GM19395 (cell line): ENCODE data around the gene GNL3.
A peak's percentile ranks its signal among the peaks of the same experiment; 100 is the strongest.

Experiments used
- ATAC-seq: cut with Tn5 transposase; IDR thresholded peaks from one replicate; pipeline ENCODE4 v1.9.1; 2021; ENCODE audit warnings: mild to moderate bottlenecking, moderate library complexity; ENCODE audit not compliant: unreplicated experiment

Gene GNL3

GRCh38 chr3:52688266-52688665 is 2.4 kb downstream of the GNL3 start:
- ATAC-seq, result no peak

- ATAC-seq, result no peak
Observed at GRCh38 chr3:52689151-52689550, 3.3 kb downstream of the GNL3 start.

GRCh38 chr3:52690560-52690959 is 4.7 kb downstream of the GNL3 start:
- no peak for ATAC-seq

DNA sequence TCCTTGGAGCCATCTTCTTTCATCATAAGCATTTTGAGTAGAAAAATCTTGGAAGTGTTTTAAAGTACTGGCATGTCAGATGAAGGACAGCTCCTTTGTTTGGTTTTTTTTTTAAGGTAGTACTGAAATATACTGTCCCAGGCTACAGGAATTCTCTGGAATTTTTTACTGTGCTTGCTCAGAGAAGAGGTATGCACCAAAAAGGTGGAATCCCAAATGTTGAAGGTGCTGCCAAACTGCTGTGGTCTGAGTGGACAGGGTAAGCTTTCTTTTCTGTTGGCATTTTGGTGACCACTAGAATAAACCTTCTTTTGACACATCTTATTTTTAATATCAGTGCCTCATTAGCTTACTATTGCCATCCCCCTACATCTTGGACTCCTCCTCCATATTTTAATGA is 7.2 kb downstream of the GNL3 start:
- ATAC-seq, result no peak

DNA sequence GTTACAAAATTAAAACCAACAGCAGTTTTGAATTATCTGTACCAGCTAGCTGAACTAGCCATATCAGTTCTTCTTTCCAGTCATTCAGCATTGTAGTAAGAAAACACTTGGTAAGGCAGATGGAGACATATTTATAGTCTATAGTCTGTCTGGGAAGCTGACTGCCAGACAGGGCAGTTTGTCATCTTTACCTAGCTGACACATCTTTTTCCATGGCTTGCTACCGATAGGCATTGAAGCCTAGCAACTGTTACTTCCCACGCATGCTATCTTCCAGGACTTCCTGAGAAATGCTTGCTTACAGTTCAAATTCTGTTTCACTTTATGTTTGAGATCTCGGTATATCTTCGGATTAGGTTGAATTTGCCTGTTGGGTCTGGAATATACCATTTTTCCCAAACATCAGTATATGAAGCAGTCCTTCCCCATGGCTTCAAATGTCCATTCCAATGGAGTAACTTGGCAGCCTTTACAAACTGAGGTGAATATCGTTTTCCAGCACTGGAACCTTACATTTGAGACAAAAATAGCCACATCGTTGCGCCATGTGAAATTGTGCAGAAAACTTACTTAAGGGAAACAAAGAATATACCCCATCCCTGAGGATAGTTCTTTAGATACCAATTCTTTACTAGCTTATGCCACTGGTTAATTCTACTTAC is 8.8 kb downstream of the GNL3 start:
- ATAC-seq, result no peak

DNA sequence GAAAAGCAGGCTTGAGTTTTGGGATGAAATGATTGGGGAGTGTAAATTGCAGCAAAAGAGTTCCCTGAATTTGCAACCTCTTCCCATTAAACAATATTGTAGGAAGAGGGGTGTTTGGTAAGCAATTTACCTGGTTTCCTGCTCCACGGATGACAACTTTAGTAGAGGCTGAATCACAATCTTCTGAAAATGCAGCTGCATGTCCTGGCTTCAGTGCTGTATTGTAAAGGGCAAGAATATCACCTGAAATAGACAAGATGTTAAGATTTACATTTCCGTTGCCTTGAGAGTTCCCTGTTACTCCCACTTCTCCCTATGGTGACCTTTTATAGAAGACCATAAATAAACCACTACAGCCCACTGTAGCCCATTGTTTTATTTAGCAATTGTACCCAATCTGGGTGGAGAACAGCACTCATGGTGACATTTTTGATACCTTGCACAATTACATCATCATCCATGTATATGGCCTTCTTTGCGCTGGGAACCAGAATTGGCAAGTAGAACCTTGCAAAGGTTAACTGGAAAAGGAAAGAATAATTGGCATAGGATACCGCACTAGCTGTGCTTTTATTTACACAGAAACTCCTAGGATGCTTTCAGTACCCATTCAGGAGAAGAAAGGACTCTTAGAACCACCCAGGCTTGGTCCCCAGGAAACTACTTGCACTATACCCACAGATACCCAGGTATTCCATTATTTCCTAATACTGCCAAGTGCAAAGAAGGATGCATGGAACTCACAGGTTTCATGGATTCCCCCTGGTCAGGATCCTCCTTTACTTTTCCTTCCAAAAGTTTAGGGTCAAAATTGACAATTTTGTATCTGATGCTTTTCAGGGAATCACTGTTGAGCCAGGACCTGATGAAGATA is 10.2 kb downstream of the GNL3 start:
- no peak for ATAC-seq

DNA sequence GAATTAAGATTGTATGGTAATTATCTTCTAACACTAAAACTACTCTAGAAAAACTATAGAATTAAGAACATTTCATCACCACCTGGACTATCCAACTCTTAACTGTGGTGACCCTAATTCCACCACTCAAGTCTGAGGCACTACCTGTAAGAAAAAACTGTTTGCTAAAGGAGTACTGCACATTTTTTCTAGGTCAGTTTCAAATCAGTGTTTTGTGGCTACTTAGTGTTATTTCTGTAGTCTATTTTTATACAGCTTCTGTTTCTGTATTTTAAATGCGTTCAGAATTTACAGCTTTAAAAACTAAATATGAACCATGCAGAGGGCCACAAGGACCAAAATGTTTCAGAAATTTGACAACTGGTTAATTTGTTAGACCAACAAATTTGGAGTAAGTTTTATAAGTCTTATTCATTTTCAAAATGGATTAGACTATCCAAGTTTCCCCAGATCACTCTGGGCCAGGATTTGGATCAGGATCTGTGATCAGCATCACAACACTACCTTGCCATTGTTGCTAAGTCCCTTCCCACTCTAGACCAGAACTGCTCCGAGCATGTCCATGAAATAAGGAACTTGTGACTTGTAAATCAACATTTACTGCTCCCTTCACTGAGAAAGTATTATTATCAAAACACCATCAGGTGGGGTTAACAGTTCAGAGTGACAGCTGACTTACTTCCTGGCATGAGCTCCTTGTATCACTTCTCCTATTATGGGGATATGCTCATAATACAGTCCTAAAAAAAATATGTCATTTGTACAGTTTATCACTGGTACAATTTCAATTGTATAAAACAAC is 11.2 kb downstream of the GNL3 start:
- no peak for ATAC-seq

DNA sequence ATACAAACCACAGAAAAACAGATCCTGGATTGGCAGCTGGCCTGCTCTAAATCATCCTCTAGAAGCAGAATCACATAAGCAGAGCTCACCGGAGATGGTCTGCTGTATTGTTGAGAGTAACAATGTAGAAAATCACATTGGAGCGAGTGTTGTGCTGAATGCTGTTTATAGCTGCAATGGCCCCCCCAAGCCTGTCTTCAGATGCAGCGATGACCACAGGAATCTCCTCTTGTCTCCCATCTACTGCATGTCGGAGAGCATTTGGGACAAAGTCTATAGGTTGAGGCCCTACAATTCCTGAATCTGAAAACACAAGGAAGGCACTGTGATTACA is 11.8 kb downstream of the GNL3 start:
- no peak for ATAC-seq

DNA sequence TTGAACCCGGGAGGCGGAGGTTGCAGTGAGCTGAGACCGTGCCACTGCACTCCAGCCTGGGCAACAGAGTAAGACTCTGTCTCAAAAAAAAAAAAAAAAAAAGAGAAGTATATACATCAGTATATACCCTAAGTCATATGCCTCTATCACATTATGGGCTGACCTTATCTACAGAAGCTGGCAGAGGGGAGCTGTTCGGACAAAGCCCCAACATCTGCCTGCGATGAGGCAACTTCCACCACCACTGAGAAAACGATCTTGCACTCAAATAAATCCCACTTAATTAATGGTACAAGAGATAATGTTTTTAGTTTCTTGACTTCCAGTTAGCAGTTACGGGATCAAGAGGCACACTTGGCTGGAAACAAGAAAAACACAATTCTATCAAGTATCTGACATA is 17.5 kb downstream of the GNL3 start:
- ATAC-seq, result no peak

- no peak for ATAC-seq
Observed at GRCh38 chr3:52704611-52705437, 19.0 kb downstream of the GNL3 start.

GRCh38 chr3:52705438-52705687 is 19.5 kb downstream of the GNL3 start:
- no peak for ATAC-seq

DNA sequence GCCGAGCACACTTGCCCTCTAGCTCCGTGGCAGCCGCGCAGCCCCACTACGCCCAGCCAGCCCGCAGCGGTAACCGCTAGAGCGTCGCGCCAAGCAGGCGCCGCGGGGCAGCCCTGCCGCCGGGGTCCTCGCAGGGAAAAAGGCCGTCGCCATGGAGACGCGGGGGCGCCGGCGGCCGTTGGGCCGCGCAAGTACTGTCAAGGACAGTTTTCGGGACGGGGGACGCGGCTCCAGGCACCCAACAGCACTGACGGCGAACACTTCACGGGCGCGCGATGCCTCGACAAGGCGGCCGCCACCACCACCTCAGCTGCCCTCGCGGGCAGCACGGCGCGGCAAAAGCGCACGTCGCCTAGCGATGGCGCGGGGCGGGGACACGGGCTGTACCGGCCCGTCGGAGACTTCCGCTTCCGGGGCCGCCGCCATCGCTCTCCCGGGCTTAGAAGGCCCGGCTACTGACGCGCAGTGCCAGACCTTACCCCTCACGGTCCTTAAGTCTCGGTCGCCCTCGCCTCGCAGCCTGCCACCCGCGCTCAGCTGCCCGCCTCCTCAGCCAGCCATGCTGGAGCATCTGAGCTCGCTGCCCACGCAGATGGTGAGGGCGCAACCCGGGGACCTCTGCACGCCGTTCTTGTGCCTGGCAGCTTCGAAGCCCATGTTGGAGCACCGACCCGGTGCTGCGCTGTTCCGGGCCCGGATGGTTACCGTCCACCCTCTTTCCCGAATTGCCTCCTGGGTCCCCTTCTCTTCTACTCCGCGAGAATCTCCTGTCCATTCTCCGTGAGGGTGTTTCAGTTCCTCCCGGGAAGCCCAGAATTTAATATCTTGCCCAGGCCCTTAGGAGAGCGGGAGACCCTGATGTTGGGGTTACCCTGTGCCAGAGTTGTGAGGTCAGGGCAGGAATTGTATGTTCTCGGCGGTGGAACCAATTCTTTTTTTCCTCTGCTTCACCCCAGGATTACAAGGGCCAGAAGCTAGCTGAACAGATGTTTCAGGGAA is 20.2 kb downstream of the GNL3 start, which contains the start of the genes GLT8D1 and SPCS1:
TSS of gene GLT8D1 (minus strand) at position 104 of the 999 bp plus-strand sequence. CDS start 5,331 bp downstream, outside the sequence.
TSS of gene SPCS1 (plus strand) at position 419 of the 999 bp plus-strand sequence. CDS start at position 560, 141 bp downstream.
- peak; percentile 79 for ATAC-seq

GRCh38 chr3:52707585-52707984 is 21.8 kb downstream of the GNL3 start:
- ATAC-seq, result no peak

- no peak for ATAC-seq
Observed at GRCh38 chr3:52710512-52710911, 24.7 kb downstream of the GNL3 start.

DNA sequence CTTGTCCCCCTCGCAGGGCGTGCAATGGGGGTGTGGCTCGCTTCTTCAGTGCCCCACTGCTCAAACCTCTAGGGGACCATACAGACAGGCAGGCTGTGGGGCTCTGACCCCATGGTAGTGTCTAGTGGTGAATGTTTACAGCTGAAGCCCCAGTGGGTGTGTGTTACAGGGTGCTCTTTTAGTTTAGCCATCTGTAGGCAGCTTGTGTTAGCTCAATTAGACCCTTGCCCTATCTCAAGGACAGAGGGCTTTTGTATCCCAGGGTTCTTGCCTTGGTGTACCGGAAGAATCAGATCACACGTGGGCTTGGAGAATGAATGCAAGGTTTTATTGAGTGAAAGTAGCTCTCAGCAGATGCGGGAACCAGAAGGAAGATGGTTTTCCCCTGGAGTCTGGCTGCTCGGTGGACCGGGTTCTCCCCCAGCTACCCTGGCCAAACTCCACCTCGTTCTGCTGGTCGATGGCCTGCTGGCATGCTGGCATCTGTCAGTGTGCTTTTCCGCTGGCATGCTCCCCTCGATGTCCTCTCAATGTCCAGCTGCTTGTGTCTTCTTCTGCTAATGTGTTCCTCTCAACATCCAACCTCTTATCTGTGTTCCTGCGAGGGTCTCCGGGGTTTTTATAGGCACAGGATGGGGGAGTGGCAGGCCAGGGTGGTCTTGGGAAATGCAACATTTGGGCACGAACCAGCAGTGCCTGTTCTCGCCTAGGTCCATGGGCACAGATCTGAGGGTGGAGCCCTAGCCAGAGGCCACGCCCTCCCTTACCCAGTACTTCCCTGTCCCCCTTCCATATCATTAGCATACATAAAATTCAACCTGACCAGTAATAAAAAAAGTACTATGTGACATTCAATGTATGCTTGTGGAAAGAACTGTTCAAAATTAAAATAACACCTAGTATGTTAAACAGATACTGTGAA is 26.7 kb downstream of the GNL3 start:
- ATAC-seq, result no peak

DNA sequence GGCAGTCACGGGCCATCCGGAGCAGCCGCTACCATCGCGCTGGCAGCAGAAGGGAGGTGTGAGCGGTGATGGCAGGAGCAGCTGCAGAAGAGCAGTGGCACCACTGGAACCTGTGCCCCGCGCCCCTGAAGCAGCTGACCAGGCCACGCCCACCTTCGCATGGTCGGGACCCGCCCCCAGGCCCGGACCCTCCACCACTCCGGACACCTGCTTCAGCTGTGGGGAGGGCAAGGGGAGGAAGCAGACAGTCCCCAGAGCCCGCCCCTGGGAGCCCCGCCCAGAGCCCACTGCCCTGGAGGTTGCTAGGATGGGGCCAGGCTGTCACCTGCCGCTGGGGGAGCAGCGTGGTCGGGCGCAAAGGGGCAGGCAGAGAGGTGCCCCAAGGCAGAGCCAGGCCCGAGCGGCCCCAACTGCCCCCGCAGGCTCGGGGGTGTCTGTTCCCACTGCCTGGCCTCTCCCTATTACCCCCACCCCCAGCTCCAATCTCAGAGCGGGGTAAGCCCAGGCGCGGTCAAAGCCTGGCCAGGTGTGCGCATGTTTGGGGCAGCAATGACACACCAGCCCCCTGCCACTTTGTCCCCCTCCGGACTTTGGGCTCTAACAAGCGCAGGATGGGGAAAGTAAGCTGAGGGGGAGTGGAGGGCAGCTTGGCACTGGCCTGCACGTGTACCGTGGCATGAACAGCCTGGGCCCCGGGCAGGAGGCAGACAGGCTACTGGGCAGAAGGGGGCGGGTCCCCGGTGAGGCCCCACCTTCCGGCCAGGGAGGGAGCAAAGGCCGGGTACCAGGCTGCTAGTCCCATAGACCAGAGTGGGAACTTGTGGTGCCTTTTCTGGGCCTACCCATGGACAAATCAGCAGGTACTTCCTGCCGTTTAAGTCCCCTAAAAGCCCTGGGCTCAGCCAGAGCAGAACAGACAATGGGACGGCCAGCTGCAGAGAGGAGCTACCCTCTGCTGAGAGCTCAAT is 28.8 kb downstream of the GNL3 start:
- no peak for ATAC-seq

GRCh38 chr3:52715714-52716305 is 30.0 kb downstream of the GNL3 start:
- ATAC-seq, result no peak
